ENCODE measurements around the gene BOC. TPM values are rescaled to one million over a fixed set of nuclear protein-coding genes. Genes with fewer than 3 reads are reported as not detected.

Gene BOC
- total RNA-seq, 4 donors from 2014 or later = 75.6 to 159 (median 105) TPM

GRCh38 chr3:113304856-113305540 is 93.6 kb downstream of the BOC start:
- no peak overlapping the region for H3K4me3 ChIP-seq
- H3K27ac ChIP-seq = no peak overlapping the region
- no peak for DNase-seq (ENCODE audit: low spot score in 2 of 2)
- H3K36me3 ChIP-seq = peaks cover 12% of the 10 kb centered on the region
- WGBS = 70% methylated on average over 7 of the region's 7 CpGs
- H3K9me3 ChIP-seq = no peaks in the 10 kb centered on the region
- TF ChIP-seq CTCF (IDR thresholded peaks at IDR 0.05) (no peak), POLR2AphosphoS5 (IDR thresholded peaks at IDR 0.05) (no peak)
- no peaks in the 10 kb centered on the region for H3K4me1 ChIP-seq
- H3K27me3 ChIP-seq = no peaks in the 10 kb centered on the region

GRCh38 chr3:113310960-113311359 is 99.6 kb downstream of the BOC start:
- Histone ChIP-seq H3K27ac (no peak overlapping the region), H3K4me3 (no peak overlapping the region), H3K4me1 (no peaks in the 10 kb centered on the region), H3K27me3 (no peaks in the 10 kb centered on the region), H3K36me3 (peaks cover 14% of the 10 kb centered on the region), H3K9me3 (peaks cover 9% of the 10 kb centered on the region)
- 77% methylated on average over 1 of the region's 1 CpG for WGBS
- DNase-seq (ENCODE audit: low spot score in 2 of 2) = no peak
- TF ChIP-seq POLR2AphosphoS5 (IDR thresholded peaks at IDR 0.05) (no peak), POLR2A (IDR thresholded peaks at IDR 0.05) (no peak), CTCF (IDR thresholded peaks at IDR 0.05) (no peak), EP300 (IDR thresholded peaks at IDR 0.05) (no peak)

- no peak for DNase-seq (ENCODE audit: low spot score in 2 of 2)
- Histone ChIP-seq H3K4me1 (no peaks in the 10 kb centered on the region), H3K4me3 (no peak overlapping the region), H3K27me3 (no peaks in the 10 kb centered on the region), H3K27ac (no peak overlapping the region), H3K9me3 (peaks cover 12% of the 10 kb centered on the region), H3K36me3 (peaks cover 26% of the 10 kb centered on the region)
- 94% methylated on average over 3 of the region's 3 CpGs for whole genome bisulfite sequencing
- TF ChIP-seq EP300 (IDR thresholded peaks at IDR 0.05) (no peak), POLR2A (IDR thresholded peaks at IDR 0.05) (no peak)
Observed at GRCh38 chr3:113312416-113312815, 101.1 kb downstream of the BOC start.

GRCh38 chr3:113314923-113315322 is 103.6 kb downstream of the BOC start:
- no peak overlapping the region for H3K4me3 ChIP-seq
- peaks cover 12% of the 10 kb centered on the region for H3K9me3 ChIP-seq
- 94% methylated on average over 2 of the region's 2 CpGs for WGBS
- peaks cover 30% of the 10 kb centered on the region for H3K36me3 ChIP-seq
- TF ChIP-seq POLR2AphosphoS5 (IDR thresholded peaks at IDR 0.05) (no peak), EP300 (IDR thresholded peaks at IDR 0.05) (no peak), CTCF (IDR thresholded peaks at IDR 0.05) (no peak), POLR2A (IDR thresholded peaks at IDR 0.05) (no peak)
- H3K4me1 ChIP-seq = no peaks in the 10 kb centered on the region
- no peak overlapping the region for H3K27ac ChIP-seq
- no peak for DNase-seq (ENCODE audit: low spot score in 2 of 2)
- H3K27me3 ChIP-seq = no peaks in the 10 kb centered on the region

- DNase-seq (ENCODE audit: low spot score in 2 of 2) = no peak
- Histone ChIP-seq H3K27me3 (no peaks in the 10 kb centered on the region), H3K4me1 (no peaks in the 10 kb centered on the region), H3K36me3 (peaks cover 5% of the 10 kb centered on the region), H3K27ac (no peak overlapping the region), H3K4me3 (no peak overlapping the region), H3K9me3 (no peaks in the 10 kb centered on the region)
- WGBS = 47% methylated on average over 2 of the region's 2 CpGs
- no peak for TF ChIP-seq POLR2A (IDR thresholded peaks at IDR 0.05)
- TF ChIP-seq POLR2AphosphoS5 (IDR thresholded peaks at IDR 0.05) = no peak
- TF ChIP-seq CTCF (IDR thresholded peaks at IDR 0.05) = no peak
- TF ChIP-seq EP300 (IDR thresholded peaks at IDR 0.05) = no peak
Observed at GRCh38 chr3:113329757-113330156, 118.4 kb downstream of the BOC start.

GRCh38 chr3:113330742-113331141 is 119.4 kb downstream of the BOC start:
- Histone ChIP-seq H3K36me3 (peaks cover 5% of the 10 kb centered on the region), H3K4me3 (no peak overlapping the region), H3K4me1 (no peaks in the 10 kb centered on the region), H3K27me3 (no peaks in the 10 kb centered on the region), H3K27ac (no peak overlapping the region), H3K9me3 (no peaks in the 10 kb centered on the region)
- no peak for DNase-seq (ENCODE audit: low spot score in 2 of 2)
- 75% methylated on average over 2 of the region's 2 CpGs for WGBS
- TF ChIP-seq POLR2A (IDR thresholded peaks at IDR 0.05) (no peak), CTCF (IDR thresholded peaks at IDR 0.05) (no peak), POLR2AphosphoS5 (IDR thresholded peaks at IDR 0.05) (no peak), EP300 (IDR thresholded peaks at IDR 0.05) (no peak)
